ENCODE results near the gene SERAC1.

Gene SERAC1

DNA sequence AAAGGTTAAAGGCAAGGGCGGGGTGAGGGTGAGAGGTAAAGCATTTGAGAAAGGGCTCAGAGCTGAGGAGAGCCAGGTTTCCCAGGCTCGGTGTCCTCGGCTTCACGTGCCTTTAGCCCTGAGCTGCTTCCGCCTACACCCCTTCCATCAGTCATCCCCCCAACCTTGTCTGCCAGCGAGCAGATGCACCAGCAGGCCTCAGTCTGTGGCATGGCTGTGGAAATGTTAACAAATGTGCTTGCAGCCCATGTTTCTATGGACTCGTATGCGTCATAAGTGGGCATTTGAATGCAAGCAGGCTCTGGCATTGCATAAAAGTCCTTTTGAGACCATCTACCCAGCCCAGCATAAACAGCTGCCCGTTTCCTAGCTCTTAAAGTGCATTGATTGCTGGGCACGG, 97.5 kb downstream of the SERAC1 start:
- no peak overlapping the region for H3K4me3 ChIP-seq (ENCODE audit: low read length)
- no peaks in the 10 kb centered on the region for H3K9me3 ChIP-seq (ENCODE audit: control insufficient read depth, low read depth, low read length)
- H3K27ac ChIP-seq (ENCODE audit: low read length) = no peak overlapping the region
- no peak overlapping the region for H3K9ac ChIP-seq (ENCODE audit: low read length)
- peaks cover 4% of the 10 kb centered on the region for H3K36me3 ChIP-seq (ENCODE audit: control insufficient read depth, low read depth, low read length)
- no peaks in the 10 kb centered on the region for H3K27me3 ChIP-seq (ENCODE audit: control insufficient read depth, insufficient read depth, low read length)
- no peaks in the 10 kb centered on the region for H3K4me1 ChIP-seq (ENCODE audit: control insufficient read depth, low read depth, low read length)

DNA sequence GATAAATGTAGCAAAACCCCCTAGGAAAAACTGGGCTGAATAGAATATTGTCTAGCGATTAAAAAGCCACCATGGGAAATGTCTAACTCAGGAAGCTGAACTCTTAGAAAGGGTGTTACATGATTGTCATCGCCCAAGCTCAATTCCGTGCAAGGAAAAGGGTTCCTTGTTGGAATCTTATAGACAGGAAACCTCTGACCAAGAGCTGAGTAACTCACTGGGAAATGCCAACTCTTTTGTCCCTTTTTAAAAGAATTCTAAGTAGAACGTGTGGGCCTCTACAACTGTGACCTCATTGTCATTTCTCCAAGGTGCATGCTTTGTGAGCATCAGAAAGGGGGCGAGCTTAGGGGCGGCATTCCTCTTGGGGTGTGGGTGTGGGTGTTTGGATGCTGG, 98.3 kb downstream of the SERAC1 start:
- Histone ChIP-seq H3K4me1 (ENCODE audit: control insufficient read depth, low read depth, low read length) (no peaks in the 10 kb centered on the region), H3K27me3 (ENCODE audit: control insufficient read depth, insufficient read depth, low read length) (no peaks in the 10 kb centered on the region), H3K27ac (ENCODE audit: low read length) (no peak overlapping the region), H3K9ac (ENCODE audit: low read length) (no peak overlapping the region), H3K36me3 (ENCODE audit: control insufficient read depth, low read depth, low read length) (peaks cover 4% of the 10 kb centered on the region), H3K4me3 (ENCODE audit: low read length) (no peak overlapping the region), H3K9me3 (ENCODE audit: control insufficient read depth, low read depth, low read length) (no peaks in the 10 kb centered on the region)

DNA sequence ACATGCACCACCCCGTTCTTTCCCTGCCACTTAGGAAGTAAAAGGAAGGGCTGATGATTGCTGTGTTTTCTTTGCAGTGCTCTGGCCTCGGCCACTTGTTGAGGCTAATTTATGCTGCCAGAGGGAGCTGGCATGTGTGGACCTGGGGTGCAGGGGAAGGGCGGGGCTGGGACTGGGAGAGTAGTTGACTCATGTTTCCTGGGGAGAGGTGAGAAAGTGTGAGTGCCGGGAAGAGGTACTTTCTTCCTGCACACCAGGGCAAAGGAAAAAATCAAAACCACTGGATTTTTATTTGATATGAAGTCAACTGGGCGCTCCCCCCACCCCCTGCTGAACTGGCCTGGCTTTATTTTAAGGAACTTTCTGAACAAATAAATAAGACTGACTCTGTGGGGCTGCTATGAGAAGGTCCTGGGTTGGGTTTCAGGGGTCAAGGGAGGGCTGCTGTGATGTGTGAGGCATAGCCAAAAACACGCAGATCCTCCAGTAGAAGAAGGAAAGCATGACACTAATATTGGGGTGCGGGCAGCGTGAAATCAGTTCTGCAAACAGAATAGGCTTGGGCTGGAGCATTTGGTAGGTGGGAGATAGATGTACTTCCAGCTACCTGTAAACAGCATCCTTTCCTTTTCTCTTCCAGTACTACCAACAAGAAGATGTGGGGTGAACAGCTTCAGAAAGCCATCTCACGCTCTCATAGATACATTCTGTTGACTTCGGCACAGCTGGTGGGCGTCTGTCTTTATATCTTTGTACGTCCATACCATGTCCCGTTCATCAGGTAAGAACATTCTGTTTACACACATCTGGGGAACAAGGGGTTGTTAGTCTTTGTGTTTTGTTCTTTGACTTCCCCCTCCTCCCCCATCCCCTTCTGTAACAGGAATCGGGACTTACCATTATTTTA, 98.9 kb downstream of the SERAC1 start:
- H3K36me3 ChIP-seq (ENCODE audit: control insufficient read depth, low read depth, low read length) = peaks cover 4% of the 10 kb centered on the region
- H3K9ac ChIP-seq (ENCODE audit: low read length) = no peak overlapping the region
- no peak overlapping the region for H3K27ac ChIP-seq (ENCODE audit: low read length)

DNA sequence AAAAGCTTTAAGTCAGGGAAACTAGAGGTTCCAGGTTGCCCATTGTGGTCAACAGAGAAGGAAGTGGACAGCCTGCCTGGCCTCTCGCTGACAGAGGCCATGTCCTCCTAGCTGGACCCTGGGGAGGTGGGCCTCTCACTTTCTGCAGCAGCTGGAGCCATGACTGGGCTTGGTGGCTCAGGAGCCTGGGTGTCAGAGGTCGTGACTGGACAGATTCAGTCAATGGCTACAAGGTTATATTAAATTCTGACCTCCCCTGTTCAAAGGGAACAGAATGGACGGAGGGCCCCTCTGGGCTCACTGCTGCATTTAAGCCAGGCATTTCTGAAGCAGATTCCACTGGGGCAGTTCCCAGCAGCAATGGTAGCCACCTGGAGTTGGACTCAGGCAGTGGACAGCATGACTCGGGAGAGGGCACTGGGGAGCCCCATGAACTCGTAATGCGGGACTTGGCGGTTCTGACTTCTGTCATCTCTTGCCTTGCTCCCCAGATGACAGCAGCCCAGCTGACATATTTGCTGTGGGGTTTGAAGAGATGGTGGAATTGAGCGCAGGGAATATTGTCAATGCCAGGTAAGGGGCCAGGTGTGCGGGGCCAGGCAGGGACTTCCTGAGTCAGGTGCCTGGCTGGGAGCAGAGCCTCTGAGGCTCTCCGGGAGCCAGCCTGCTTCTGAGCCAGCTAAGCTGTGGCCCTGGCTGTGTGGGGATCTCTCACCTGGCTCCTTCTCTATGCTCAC, 99.7 kb downstream of the SERAC1 start:
- H3K4me3 ChIP-seq (ENCODE audit: low read length) = no peak overlapping the region
- H3K27ac ChIP-seq (ENCODE audit: low read length) = no peak overlapping the region
- H3K36me3 ChIP-seq (ENCODE audit: control insufficient read depth, low read depth, low read length) = peaks cover 4% of the 10 kb centered on the region

More for the DNA sequence above, 98.9 kb downstream of the SERAC1 start:
- Histone ChIP-seq H3K4me3 (ENCODE audit: low read length) (no peak overlapping the region), H3K27me3 (ENCODE audit: control insufficient read depth, insufficient read depth, low read length) (no peaks in the 10 kb centered on the region), H3K4me1 (ENCODE audit: control insufficient read depth, low read depth, low read length) (no peaks in the 10 kb centered on the region), H3K9me3 (ENCODE audit: control insufficient read depth, low read depth, low read length) (no peaks in the 10 kb centered on the region)

DNA sequence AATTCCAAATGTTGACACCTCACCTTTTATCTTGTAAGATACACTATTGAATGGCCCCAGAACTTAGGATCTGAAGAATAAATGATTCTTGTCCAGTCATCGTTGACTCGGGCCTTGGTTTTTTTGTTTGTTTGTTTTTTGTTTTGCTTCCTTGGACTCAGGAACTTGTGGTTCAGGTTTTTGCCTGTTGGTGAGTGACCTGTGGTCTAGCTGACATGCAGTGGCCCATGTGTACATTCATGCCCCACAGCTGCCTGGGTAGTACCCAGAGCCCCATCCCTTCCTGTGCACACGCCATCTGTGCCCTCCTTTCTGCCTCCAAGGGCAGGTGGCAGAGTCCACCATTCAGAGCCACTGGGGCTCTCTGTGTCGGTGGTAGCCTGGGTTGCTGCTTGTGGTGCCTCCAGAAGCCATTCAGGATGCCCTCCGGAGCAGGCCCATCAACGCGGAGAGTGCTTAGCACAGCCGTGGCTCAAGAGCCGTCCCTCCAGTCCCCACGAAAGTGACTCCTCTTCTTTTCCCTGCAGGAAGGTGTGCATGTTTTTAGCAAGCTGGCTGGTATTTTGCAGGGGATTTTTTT, 100.5 kb downstream of the SERAC1 start:
- Histone ChIP-seq H3K36me3 (ENCODE audit: control insufficient read depth, low read depth, low read length) (peaks cover 4% of the 10 kb centered on the region), H3K9ac (ENCODE audit: low read length) (no peak overlapping the region), H3K4me3 (ENCODE audit: low read length) (no peak overlapping the region), H3K4me1 (ENCODE audit: control insufficient read depth, low read depth, low read length) (no peaks in the 10 kb centered on the region), H3K27me3 (ENCODE audit: control insufficient read depth, insufficient read depth, low read length) (no peaks in the 10 kb centered on the region), H3K9me3 (ENCODE audit: control insufficient read depth, low read depth, low read length) (no peaks in the 10 kb centered on the region), H3K27ac (ENCODE audit: low read length) (no peak overlapping the region)

More for the DNA sequence above, 99.7 kb downstream of the SERAC1 start:
- no peaks in the 10 kb centered on the region for H3K27me3 ChIP-seq (ENCODE audit: control insufficient read depth, insufficient read depth, low read length)
- H3K9me3 ChIP-seq (ENCODE audit: control insufficient read depth, low read depth, low read length) = no peaks in the 10 kb centered on the region
- no peak overlapping the region for H3K9ac ChIP-seq (ENCODE audit: low read length)
- H3K4me1 ChIP-seq (ENCODE audit: control insufficient read depth, low read depth, low read length) = no peaks in the 10 kb centered on the region

DNA sequence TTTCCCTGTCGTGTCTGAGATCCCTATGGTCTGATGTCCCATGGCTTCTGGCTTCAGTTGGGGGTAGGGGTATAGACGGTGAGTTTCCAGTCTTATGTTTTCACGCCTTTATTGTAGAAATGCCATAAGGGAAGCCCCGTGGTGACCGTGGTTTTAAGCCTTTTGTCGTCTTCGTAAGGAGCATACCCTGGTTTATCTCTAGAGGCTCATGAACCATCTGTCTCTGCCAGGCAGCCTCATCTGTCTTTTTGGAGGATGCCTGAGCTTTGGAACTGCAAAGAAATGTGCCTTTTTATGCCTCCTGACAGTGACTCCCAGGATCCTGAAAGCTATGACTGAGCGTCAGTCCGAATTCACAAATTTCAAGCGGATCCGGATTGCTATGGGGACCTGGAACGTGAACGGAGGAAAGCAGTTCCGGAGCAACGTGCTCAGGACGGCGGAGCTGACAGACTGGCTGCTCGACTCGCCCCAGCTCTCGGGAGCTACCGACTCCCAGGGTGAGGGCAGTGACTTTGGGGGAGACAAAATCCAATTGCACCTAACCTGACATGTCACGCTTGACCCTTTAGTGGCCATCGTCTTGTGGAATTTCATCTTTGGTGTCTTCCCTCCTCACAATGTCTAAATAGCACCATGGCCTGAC, 101.8 kb downstream of the SERAC1 start:
- no peak overlapping the region for H3K9ac ChIP-seq (ENCODE audit: low read length)
- no peak overlapping the region for H3K27ac ChIP-seq (ENCODE audit: low read length)
- peaks cover 4% of the 10 kb centered on the region for H3K36me3 ChIP-seq (ENCODE audit: control insufficient read depth, low read depth, low read length)
- H3K4me1 ChIP-seq (ENCODE audit: control insufficient read depth, low read depth, low read length) = no peaks in the 10 kb centered on the region
- H3K27me3 ChIP-seq (ENCODE audit: control insufficient read depth, insufficient read depth, low read length) = no peaks in the 10 kb centered on the region
- H3K9me3 ChIP-seq (ENCODE audit: control insufficient read depth, low read depth, low read length) = no peaks in the 10 kb centered on the region
- H3K4me3 ChIP-seq (ENCODE audit: low read length) = no peak overlapping the region

DNA sequence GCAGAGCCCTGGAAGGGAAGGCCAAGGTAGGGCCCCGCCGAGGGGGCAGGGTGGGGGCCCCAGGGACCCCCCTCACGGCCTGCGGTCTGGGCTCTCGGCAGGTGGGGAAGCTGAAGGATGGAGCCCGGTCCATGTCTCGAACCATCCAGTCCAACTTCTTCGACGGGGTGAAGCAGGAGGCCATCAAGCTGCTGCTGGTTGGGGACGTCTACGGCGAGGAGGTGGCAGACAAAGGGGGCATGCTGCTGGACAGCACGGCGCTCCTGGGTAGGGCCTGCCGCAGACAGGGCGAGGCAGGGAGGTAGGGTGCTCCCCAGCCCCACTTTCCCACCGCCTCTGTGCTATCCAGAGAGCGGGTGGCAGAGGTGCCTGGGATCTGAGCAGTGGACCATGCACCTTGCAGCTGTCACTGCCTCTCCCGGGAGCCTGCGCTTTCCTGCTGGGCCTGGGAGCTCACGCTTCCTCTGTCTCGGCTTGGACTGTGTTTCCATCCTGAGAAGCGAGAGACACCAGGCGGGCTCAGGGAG, 103.3 kb downstream of the SERAC1 start:
- no peaks in the 10 kb centered on the region for H3K27me3 ChIP-seq (ENCODE audit: control insufficient read depth, insufficient read depth, low read length)
- H3K36me3 ChIP-seq (ENCODE audit: control insufficient read depth, low read depth, low read length) = no peaks in the 10 kb centered on the region
- H3K4me3 ChIP-seq (ENCODE audit: low read length) = no peak overlapping the region
- H3K27ac ChIP-seq (ENCODE audit: low read length) = no peak overlapping the region
- no peak overlapping the region for H3K9ac ChIP-seq (ENCODE audit: low read length)
- no peaks in the 10 kb centered on the region for H3K4me1 ChIP-seq (ENCODE audit: control insufficient read depth, low read depth, low read length)
- H3K9me3 ChIP-seq (ENCODE audit: control insufficient read depth, low read depth, low read length) = no peaks in the 10 kb centered on the region

DNA sequence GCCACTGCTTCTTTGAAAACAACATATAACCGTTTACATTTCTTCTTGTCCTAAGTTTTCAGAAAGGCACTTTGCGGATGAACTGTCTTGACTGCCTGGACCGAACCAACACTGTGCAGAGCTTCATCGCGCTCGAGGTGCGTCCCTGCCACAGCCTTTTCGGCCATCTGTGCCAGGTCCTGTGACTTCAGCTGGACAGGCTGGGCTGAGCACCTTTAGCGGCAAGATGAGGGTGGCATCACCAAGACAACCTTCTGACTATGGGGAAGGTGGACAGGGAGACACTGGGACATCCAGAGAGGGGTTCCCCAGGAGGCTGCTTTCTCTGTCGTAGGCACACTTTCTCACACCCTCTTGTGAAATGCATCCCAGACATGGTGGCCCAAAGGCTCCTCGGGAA, 104.3 kb downstream of the SERAC1 start:
- Histone ChIP-seq H3K4me1 (ENCODE audit: control insufficient read depth, low read depth, low read length) (no peaks in the 10 kb centered on the region), H3K9me3 (ENCODE audit: control insufficient read depth, low read depth, low read length) (no peaks in the 10 kb centered on the region), H3K9ac (ENCODE audit: low read length) (no peak overlapping the region), H3K4me3 (ENCODE audit: low read length) (no peak overlapping the region), H3K27me3 (ENCODE audit: control insufficient read depth, insufficient read depth, low read length) (no peaks in the 10 kb centered on the region), H3K27ac (ENCODE audit: low read length) (no peak overlapping the region), H3K36me3 (ENCODE audit: control insufficient read depth, low read depth, low read length) (no peaks in the 10 kb centered on the region)

DNA sequence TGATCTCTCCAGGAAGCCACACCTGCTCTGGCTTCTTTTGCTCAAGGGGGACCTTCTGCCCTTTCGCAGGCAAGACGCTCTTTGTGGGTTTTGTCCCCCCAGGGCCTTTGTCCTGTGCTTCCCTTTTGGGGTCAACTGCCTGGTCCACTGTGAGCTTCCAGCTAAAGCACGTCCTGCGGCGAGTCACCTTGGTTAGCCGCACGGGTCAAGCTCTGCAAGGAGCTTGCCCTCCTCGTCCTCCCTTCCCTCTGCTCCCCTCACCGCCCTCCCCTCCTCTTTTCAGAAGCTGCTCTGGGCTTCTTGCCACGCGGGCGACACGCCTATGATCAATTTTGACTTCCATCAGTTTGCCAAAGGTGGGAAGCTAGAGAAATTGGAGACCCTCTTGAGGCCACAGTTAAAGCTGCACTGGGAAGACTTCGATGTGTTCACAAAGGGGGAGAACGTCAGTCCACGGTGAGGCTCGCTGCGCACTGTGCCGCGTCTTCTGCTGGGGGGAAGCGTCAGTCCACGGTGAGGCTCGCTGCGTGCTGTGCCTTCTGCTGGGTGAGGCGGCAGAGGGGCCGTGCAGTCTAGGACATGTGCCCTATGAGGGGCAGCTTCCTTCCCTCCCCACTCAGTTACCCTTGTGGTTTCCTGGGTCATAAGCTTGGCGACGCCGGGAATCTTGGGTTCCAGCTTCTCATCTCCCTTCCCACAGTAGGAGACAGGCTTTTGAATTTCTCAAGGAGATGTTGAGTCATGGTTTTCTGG, 106.2 kb downstream of the SERAC1 start:
- H3K9me3 ChIP-seq (ENCODE audit: control insufficient read depth, low read depth, low read length) = no peaks in the 10 kb centered on the region
- H3K9ac ChIP-seq (ENCODE audit: low read length) = no peak overlapping the region
- no peak overlapping the region for H3K4me3 ChIP-seq (ENCODE audit: low read length)
- H3K36me3 ChIP-seq (ENCODE audit: control insufficient read depth, low read depth, low read length) = no peaks in the 10 kb centered on the region
- H3K27me3 ChIP-seq (ENCODE audit: control insufficient read depth, insufficient read depth, low read length) = no peaks in the 10 kb centered on the region
- no peaks in the 10 kb centered on the region for H3K4me1 ChIP-seq (ENCODE audit: control insufficient read depth, low read depth, low read length)
- H3K27ac ChIP-seq (ENCODE audit: low read length) = no peak overlapping the region

DNA sequence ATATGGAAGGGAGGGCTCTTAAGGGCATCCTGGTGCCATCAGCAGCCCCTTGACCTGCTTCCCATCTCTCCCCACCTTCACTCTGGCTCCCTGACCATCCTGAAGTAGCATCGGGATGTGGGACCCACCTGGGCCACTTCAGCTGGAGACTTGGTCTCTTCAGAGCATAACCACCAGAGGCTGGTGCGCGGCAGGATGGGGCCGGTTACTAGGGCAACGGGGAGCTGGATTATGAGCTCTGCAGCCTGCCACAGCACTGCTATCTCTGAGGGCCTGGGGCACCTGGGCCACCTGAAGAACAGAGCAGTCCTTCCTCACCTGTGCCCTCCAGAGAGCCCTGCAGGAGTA, 106.7 kb downstream of the SERAC1 start:
- no peak overlapping the region for H3K9ac ChIP-seq (ENCODE audit: low read length)
- H3K4me1 ChIP-seq (ENCODE audit: control insufficient read depth, low read depth, low read length) = no peaks in the 10 kb centered on the region
- H3K27me3 ChIP-seq (ENCODE audit: control insufficient read depth, insufficient read depth, low read length) = no peaks in the 10 kb centered on the region
- H3K9me3 ChIP-seq (ENCODE audit: control insufficient read depth, low read depth, low read length) = no peaks in the 10 kb centered on the region
- H3K36me3 ChIP-seq (ENCODE audit: control insufficient read depth, low read depth, low read length) = no peaks in the 10 kb centered on the region
- H3K4me3 ChIP-seq (ENCODE audit: low read length) = no peak overlapping the region
- H3K27ac ChIP-seq (ENCODE audit: low read length) = no peak overlapping the region

Data from iPS-18a (cell line).